Ectodermal cell (in vitro differentiated cells): ENCODE data around the gene ARRDC3.
"Not testable (repeated sequence)": the region's sequence is repeated elsewhere in the genome, so short reads cannot be mapped to it uniquely, and the experiment has no call there.

Experiments
- H3K27ac ChIP-seq: 2 replicates; pipeline ENCODE4 v1.7.0; 2013; ENCODE audit warnings: mild to moderate bottlenecking, low read depth, low read length; ENCODE audit not compliant: insufficient read depth, poor library complexity, severe bottlenecking
- H3K27me3 ChIP-seq: 2 replicates; pipeline ENCODE4 v1.7.0; 2013; ENCODE audit warnings: mild to moderate bottlenecking, low read length; ENCODE audit not compliant: insufficient read depth, control insufficient read depth, poor library complexity, severe bottlenecking
- H3K36me3 ChIP-seq: one replicate; pipeline ENCODE4 v1.7.0; 2013; ENCODE audit warnings: low read length; ENCODE audit not compliant: control insufficient read depth, insufficient read depth
- H3K4me1 ChIP-seq: one replicate; pipeline ENCODE4 v1.7.0; 2013; ENCODE audit warnings: low read length; ENCODE audit not compliant: control insufficient read depth, insufficient read depth
- H3K4me3 ChIP-seq: 2 replicates; pipeline ENCODE4 v1.7.0; 2013; ENCODE audit warnings: low read depth, low read length, control low read depth; ENCODE audit not compliant: insufficient read depth
- H3K9me3 ChIP-seq: 2 replicates; pipeline ENCODE4 v1.7.0; 2013; ENCODE audit warnings: mild to moderate bottlenecking, low read length, moderate library complexity; ENCODE audit not compliant: control insufficient read depth
- WGBS, 2 experiments: methylation state at CpG; one replicate each; pipeline ENCODE4 v1.1.7; 2013; ENCODE audit warnings: missing lambda C conversion rate in 2 of 2; 5-methylcytosine and 5-hydroxymethylcytosine counted together

ARRDC3 gene

GRCh38 chr5:91342931-91343330 is 40.2 kb downstream of the ARRDC3 start:
- WGBS, 2 experiments = 95 to 97% methylated on average over 29 of the region's 29 CpGs
- not testable (repeated sequence) for H3K4me1 ChIP-seq

GRCh38 chr5:91341154-91341553 is 42.0 kb downstream of the ARRDC3 start:
- Histone ChIP-seq H3K27me3 (no peaks in the 10 kb centered on the region), H3K9me3 (no peaks in the 10 kb centered on the region), H3K27ac (no peak overlapping the region), H3K36me3 (no peaks in the 10 kb centered on the region), H3K4me3 (no peak overlapping the region), H3K4me1 (no peaks in the 10 kb centered on the region)
- WGBS, 2 experiments = 54 to 61% methylated on average over 3 of the region's 3 CpGs

More at GRCh38 chr5:91342931-91343330, 40.2 kb downstream of the ARRDC3 start:
- H3K27me3 ChIP-seq, H3K4me3 ChIP-seq, H3K27ac ChIP-seq, H3K36me3 ChIP-seq, H3K9me3 ChIP-seq: not testable (repeated sequence)

GRCh38 chr5:91340532-91340931 is 42.6 kb downstream of the ARRDC3 start:
- no peaks in the 10 kb centered on the region for H3K27me3 ChIP-seq
- no peaks in the 10 kb centered on the region for H3K4me1 ChIP-seq
- H3K27ac ChIP-seq = no peak overlapping the region
- H3K36me3 ChIP-seq = no peaks in the 10 kb centered on the region
- no peaks in the 10 kb centered on the region for H3K9me3 ChIP-seq
- 100% methylated on average over 3 of the region's 3 CpGs; no CpG with 5 or more reads in 1 of the 2 experiments for WGBS, 2 experiments
- H3K4me3 ChIP-seq = no peak overlapping the region

GRCh38 chr5:91339063-91339705 is 43.9 kb downstream of the ARRDC3 start:
- Histone ChIP-seq H3K4me1 (no peaks in the 10 kb centered on the region), H3K27ac (no peak overlapping the region), H3K4me3 (no peak overlapping the region), H3K27me3 (no peaks in the 10 kb centered on the region), H3K9me3 (no peaks in the 10 kb centered on the region), H3K36me3 (no peaks in the 10 kb centered on the region)
- WGBS, 2 experiments = 76 to 77% methylated on average over 2 of the region's 3 CpGs

GRCh38 chr5:91332267-91333045 is 50.7 kb downstream of the ARRDC3 start:
- WGBS, 2 experiments = 73 to 82% methylated on average over 8 of the region's 8 CpGs

DNA sequence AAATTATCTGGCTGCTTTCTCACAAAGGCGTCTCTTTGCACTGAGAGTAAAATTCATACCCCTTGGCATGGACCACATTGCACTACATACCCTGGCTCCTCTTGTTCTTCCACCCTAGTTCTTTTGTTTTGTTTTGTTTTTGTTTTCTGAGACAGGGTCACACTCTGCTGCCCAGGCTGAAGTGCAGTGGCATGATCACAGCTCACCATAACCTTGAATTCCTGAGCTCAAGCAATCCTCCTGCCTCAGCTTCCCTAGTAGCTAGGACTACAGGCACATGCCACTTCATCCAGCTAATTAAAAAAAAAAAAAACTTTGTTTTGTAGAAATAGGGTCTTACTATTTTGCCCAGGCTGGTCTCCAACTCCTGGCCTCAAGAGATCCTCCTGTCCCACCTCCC is 51.4 kb downstream of the ARRDC3 start:
- Histone ChIP-seq H3K36me3 (no peaks in the 10 kb centered on the region), H3K9me3 (no peaks in the 10 kb centered on the region), H3K27ac (no peak overlapping the region), H3K4me1 (no peaks in the 10 kb centered on the region), H3K27me3 (no peaks in the 10 kb centered on the region), H3K4me3 (no peak overlapping the region)
- 95 to 100% methylated on average over 1 of the region's 1 CpG for WGBS, 2 experiments

More at GRCh38 chr5:91332267-91333045, 50.7 kb downstream of the ARRDC3 start:
- Histone ChIP-seq H3K9me3 (no peaks in the 10 kb centered on the region), H3K27ac (no peak overlapping the region), H3K4me1 (no peaks in the 10 kb centered on the region), H3K36me3 (no peaks in the 10 kb centered on the region), H3K4me3 (no peak overlapping the region), H3K27me3 (no peaks in the 10 kb centered on the region)

GRCh38 chr5:91329283-91329682 is 53.8 kb downstream of the ARRDC3 start:
- no peak overlapping the region for H3K27ac ChIP-seq
- no peaks in the 10 kb centered on the region for H3K4me1 ChIP-seq
- no peaks in the 10 kb centered on the region for H3K27me3 ChIP-seq
- H3K4me3 ChIP-seq = no peak overlapping the region
- 94 to 95% methylated on average over 1 of the region's 1 CpG for WGBS, 2 experiments
- H3K9me3 ChIP-seq = no peaks in the 10 kb centered on the region
- no peaks in the 10 kb centered on the region for H3K36me3 ChIP-seq

DNA sequence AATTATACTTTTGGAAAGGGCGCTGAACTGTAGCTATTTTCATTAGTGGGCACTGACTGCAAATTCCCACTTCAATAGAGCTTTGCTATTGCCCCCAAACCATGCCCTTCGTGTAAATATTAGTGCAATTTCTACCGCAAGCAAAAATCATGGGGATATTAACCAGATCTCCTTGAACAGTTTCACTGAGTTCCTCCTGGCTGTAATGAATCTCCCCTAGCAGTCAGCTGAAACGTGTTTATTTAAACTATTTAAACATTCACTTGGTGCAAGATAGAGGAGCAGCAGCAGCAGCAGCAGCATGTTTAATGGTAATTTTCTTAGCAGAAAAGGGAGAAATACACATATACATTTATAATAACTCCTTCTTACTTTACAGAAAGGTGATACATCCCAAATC is 54.4 kb downstream of the ARRDC3 start:
- H3K36me3 ChIP-seq = no peaks in the 10 kb centered on the region
- H3K27ac ChIP-seq = no peak overlapping the region
- no peaks in the 10 kb centered on the region for H3K27me3 ChIP-seq
- WGBS, 2 experiments = 79 to 80% methylated on average over 4 of the region's 4 CpGs
- no peak overlapping the region for H3K4me3 ChIP-seq
- no peaks in the 10 kb centered on the region for H3K9me3 ChIP-seq
- H3K4me1 ChIP-seq = no peaks in the 10 kb centered on the region

- H3K27ac ChIP-seq, H3K4me1 ChIP-seq, H3K27me3 ChIP-seq, H3K4me3 ChIP-seq, H3K9me3 ChIP-seq, H3K36me3 ChIP-seq: not testable (repeated sequence)
- WGBS, 2 experiments = 94% methylated on average over 4 of the region's 4 CpGs
Measured at GRCh38 chr5:91322981-91323380, 60.1 kb downstream of the ARRDC3 start.

DNA sequence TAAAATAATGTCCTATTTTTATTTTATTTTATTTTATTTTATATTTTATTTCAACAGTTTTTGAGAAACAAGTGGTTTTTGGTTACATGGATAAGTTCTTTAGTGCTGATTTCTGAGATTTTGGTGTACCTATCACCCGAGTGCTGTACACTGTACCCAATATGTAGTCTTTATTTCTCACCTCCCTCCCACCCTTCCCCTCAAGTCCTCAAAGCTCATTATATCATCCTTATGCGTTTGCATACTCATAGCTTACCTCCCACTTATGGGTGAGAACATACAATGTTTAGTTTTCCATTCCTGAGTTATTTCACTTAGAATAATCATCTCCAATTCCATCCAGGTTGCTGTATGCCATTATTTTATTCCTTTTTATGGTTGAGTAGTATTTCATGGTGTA is 63.5 kb downstream of the ARRDC3 start:
- Histone ChIP-seq H3K36me3 (no peaks in the 10 kb centered on the region), H3K27ac (no peak overlapping the region), H3K4me3 (no peak overlapping the region), H3K9me3 (no peaks in the 10 kb centered on the region), H3K4me1 (no peaks in the 10 kb centered on the region), H3K27me3 (no peaks in the 10 kb centered on the region)
- WGBS, 2 experiments = 83 to 98% methylated on average over 2 of the region's 2 CpGs
